NCI-H2107 (cell line): ENCODE data around the gene SLCO4A1.
A peak's percentile ranks its signal among the peaks of the same experiment; 100 is the strongest.
"Not testable (repeated sequence)": the region's sequence is repeated elsewhere in the genome, so short reads cannot be mapped to it uniquely, and the experiment has no call there.

ENCODE experiments used
- DNase-seq: peaks from one replicate; lab custom pipeline; 2025; lab: John Stamatoyannopoulos, UW

Gene SLCO4A1

GRCh38 chr20:62622877-62623487 lies 19.3 kb upstream of the SLCO4A1 start:
- no peak for DNase-seq

- DNase-seq: no peak
Measured at GRCh38 chr20:62623488-62624324, 18.6 kb upstream of the SLCO4A1 start.

GRCh38 chr20:62624325-62624690 lies 18.0 kb upstream of the SLCO4A1 start:
- no peak for DNase-seq

- no peak for DNase-seq
Measured at GRCh38 chr20:62624719-62625453, 17.4 kb upstream of the SLCO4A1 start.

GRCh38 chr20:62625516-62625915 lies 16.8 kb upstream of the SLCO4A1 start:
- no peak for DNase-seq

GRCh38 chr20:62625921-62626547 lies 16.3 kb upstream of the SLCO4A1 start:
- no peak for DNase-seq

- DNase-seq: not testable (repeated sequence)
Measured at GRCh38 chr20:62627425-62627824, 14.9 kb upstream of the SLCO4A1 start.

- DNase-seq: no peak
Measured at GRCh38 chr20:62627901-62628612, 14.2 kb upstream of the SLCO4A1 start.

- no peak for DNase-seq
Measured at GRCh38 chr20:62628691-62629090, 13.6 kb upstream of the SLCO4A1 start.

GRCh38 chr20:62629864-62630470 lies 12.3 kb upstream of the SLCO4A1 start:
- no peak for DNase-seq

- DNase-seq: no peak
Measured at GRCh38 chr20:62631336-62632308, 10.7 kb upstream of the SLCO4A1 start.

GRCh38 chr20:62632575-62633090 lies 9.7 kb upstream of the SLCO4A1 start:
- peak; percentile 42 for DNase-seq

- DNase-seq: no peak
Measured at GRCh38 chr20:62633598-62634329, 8.5 kb upstream of the SLCO4A1 start.

GRCh38 chr20:62634330-62634967 lies 7.9 kb upstream of the SLCO4A1 start:
- DNase-seq: no peak

- no peak for DNase-seq
Measured at GRCh38 chr20:62635232-62635631, 7.1 kb upstream of the SLCO4A1 start.

- no peak for DNase-seq
Measured at GRCh38 chr20:62635852-62636251, 6.5 kb upstream of the SLCO4A1 start.

GRCh38 chr20:62636446-62636845 lies 5.9 kb upstream of the SLCO4A1 start:
- no peak for DNase-seq

GRCh38 chr20:62637110-62637509 lies 5.2 kb upstream of the SLCO4A1 start:
- no peak for DNase-seq
